ENCODE results near the gene ELFN1.

Gene ELFN1

GRCh38 chr7:1669064-1669951 lies 769 bp upstream of the ELFN1 start:
- Histone ChIP-seq H3K9me3 (ENCODE audit: severe bottlenecking) (no peaks in the 10 kb centered on the region), H3K36me3 (peaks cover 13% of the 10 kb centered on the region), H3K27ac (peak overlapping the region; percentile 94), H3K4me3 (ENCODE audit: low read depth, low read length) (peak overlapping the region; percentile 64), H3K27me3 (ENCODE audit: insufficient read depth, low read depth, severe bottlenecking) (no peaks in the 10 kb centered on the region)
- TF ChIP-seq, protein P1, sequence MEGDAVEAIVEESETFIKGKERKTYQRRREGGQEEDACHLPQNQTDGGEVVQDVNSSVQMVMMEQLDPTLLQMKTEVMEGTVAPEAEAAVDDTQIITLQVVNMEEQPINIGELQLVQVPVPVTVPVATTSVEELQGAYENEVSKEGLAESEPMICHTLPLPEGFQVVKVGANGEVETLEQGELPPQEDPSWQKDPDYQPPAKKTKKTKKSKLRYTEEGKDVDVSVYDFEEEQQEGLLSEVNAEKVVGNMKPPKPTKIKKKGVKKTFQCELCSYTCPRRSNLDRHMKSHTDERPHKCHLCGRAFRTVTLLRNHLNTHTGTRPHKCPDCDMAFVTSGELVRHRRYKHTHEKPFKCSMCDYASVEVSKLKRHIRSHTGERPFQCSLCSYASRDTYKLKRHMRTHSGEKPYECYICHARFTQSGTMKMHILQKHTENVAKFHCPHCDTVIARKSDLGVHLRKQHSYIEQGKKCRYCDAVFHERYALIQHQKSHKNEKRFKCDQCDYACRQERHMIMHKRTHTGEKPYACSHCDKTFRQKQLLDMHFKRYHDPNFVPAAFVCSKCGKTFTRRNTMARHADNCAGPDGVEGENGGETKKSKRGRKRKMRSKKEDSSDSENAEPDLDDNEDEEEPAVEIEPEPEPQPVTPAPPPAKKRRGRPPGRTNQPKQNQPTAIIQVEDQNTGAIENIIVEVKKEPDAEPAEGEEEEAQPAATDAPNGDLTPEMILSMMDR (IDR thresholded peaks at IDR 0.05; ENCODE audit: low read depth, low read length), result no peak
- no peak for DNase-seq

- Histone ChIP-seq H3K4me3 (ENCODE audit: low read depth, low read length) (peak overlapping the region; percentile 64), H3K27me3 (ENCODE audit: insufficient read depth, low read depth, severe bottlenecking) (no peaks in the 10 kb centered on the region), H3K36me3 (peaks cover 13% of the 10 kb centered on the region), H3K9me3 (ENCODE audit: severe bottlenecking) (no peaks in the 10 kb centered on the region), H3K27ac (peak overlapping the region; percentile 94)
- DNase-seq, result no peak
- TF ChIP-seq, protein P1 (IDR thresholded peaks at IDR 0.05; ENCODE audit: low read depth, low read length), result no peak
These were observed 967 bp downstream of the ELFN1 start for GRCh38 chr7:1670894-1671593.

GRCh38 chr7:1671594-1672451 lies 1.7 kb downstream of the ELFN1 start:
- no peak overlapping the region for H3K4me3 ChIP-seq (ENCODE audit: low read depth, low read length)
- TF ChIP-seq, protein P1 (IDR thresholded peaks at IDR 0.05; ENCODE audit: low read depth, low read length), result no peak
- no peak overlapping the region for H3K27ac ChIP-seq
- no peaks in the 10 kb centered on the region for H3K9me3 ChIP-seq (ENCODE audit: severe bottlenecking)
- no peaks in the 10 kb centered on the region for H3K27me3 ChIP-seq (ENCODE audit: insufficient read depth, low read depth, severe bottlenecking)
- peaks cover 13% of the 10 kb centered on the region for H3K36me3 ChIP-seq
- DNase-seq, result no peak

DNA sequence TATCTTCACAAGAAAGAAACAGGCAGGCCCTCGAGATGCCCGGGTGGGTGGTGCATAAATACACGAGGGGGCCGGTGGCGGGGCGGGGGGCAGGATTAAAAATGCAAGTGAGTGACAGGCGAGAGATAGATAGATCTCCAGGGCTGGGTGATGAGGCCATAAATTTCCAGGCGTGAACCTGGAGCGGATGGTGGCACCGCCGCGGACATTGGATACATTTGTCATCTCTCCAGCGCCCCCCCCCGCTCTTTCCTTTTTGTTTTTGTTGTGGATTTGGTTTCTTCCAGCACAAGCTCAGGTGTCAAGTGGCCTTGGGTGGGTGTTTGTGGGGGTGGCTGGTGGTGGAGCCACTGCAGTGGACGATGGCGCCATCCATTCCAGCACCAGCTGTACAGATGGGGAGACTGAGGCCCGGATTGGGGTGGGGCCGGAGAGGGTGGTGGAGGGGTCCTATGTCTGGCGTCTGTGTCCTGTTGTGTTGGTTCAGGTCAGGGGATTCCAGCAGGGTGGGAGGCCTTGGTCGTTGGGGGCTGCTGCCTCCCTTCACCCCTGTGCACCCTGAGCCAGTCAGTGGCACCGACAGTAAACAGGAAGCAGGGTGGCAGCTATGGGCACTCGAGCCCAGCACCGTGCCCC lies 2.9 kb downstream of the ELFN1 start:
- Histone ChIP-seq H3K4me3 (ENCODE audit: low read depth, low read length) (no peak overlapping the region), H3K9me3 (ENCODE audit: severe bottlenecking) (no peaks in the 10 kb centered on the region), H3K27me3 (ENCODE audit: insufficient read depth, low read depth, severe bottlenecking) (no peaks in the 10 kb centered on the region), H3K36me3 (peaks cover 11% of the 10 kb centered on the region), H3K27ac (no peak overlapping the region)
- TF ChIP-seq, protein P1 (IDR thresholded peaks at IDR 0.05; ENCODE audit: low read depth, low read length), result no peak
- DNase-seq, result no peak

GRCh38 chr7:1673581-1674118 lies 3.6 kb downstream of the ELFN1 start:
- H3K27ac ChIP-seq, result no peak overlapping the region
- TF ChIP-seq, protein P1 (IDR thresholded peaks at IDR 0.05; ENCODE audit: low read depth, low read length), result no peak
- H3K27me3 ChIP-seq (ENCODE audit: insufficient read depth, low read depth, severe bottlenecking), result no peaks in the 10 kb centered on the region
- no peak overlapping the region for H3K4me3 ChIP-seq (ENCODE audit: low read depth, low read length)
- no peaks in the 10 kb centered on the region for H3K9me3 ChIP-seq (ENCODE audit: severe bottlenecking)
- no peak for DNase-seq
- H3K36me3 ChIP-seq, result peaks cover 11% of the 10 kb centered on the region
